H1 (cell line): Measurements from ENCODE around the gene CRHR1. TPM values are rescaled to one million over a fixed set of nuclear protein-coding genes. Genes with fewer than 3 reads are reported as not detected.
A peak's percentile ranks its signal among the peaks of the same experiment; 100 is the strongest.

Experiments used
- BCL11A ChIP-seq, 2 experiments: IDR thresholded peaks; one replicate each; pipeline ENCODE4 v1.6.1; 2011; ENCODE audit warnings: low read depth in 2 of 2, low read length in 2 of 2, mild to moderate bottlenecking in 2 of 2
- BRCA1 ChIP-seq: IDR thresholded peaks from 2 replicates; pipeline ENCODE4 v1.6.1; 2012; ENCODE audit warnings: low read depth, low read length, improper control_type of control experiment
- EGR1 ChIP-seq: IDR thresholded peaks from 2 replicates; pipeline ENCODE4 v1.6.1; 2011; ENCODE audit warnings: low read depth, low read length, borderline replicate concordance
- FOSL1 ChIP-seq: IDR thresholded peaks from 2 replicates; pipeline ENCODE4 v1.6.1; 2011; ENCODE audit warnings: mild to moderate bottlenecking, low read depth, low read length, moderate library complexity; ENCODE audit not compliant: insufficient read depth
- KDM1A ChIP-seq: fragments of 200-600, 300-600 bp; sonication (generic); IDR thresholded peaks from 2 replicates; pipeline ENCODE4 v1.7.1; 2016; ENCODE audit warnings: mild to moderate bottlenecking, low read length, borderline replicate concordance
- KDM4A ChIP-seq: IDR thresholded peaks from one replicate; pipeline ENCODE4 v1.7.1; 2012; ENCODE audit warnings: low read depth, mild to moderate bottlenecking, moderate library complexity, low read length, inconsistent platforms; ENCODE audit not compliant: severe bottlenecking
- MAFK ChIP-seq: IDR thresholded peaks from 2 replicates; pipeline ENCODE4 v1.6.1; 2012; ENCODE audit warnings: low read depth, mild to moderate bottlenecking, improper control_type of control experiment, low read length
- RAD21 ChIP-seq, 2 experiments: IDR thresholded peaks in 1 of 2; conservative IDR thresholded peaks in 1 of 2; 2 replicates each; pipeline ENCODE4 v1.6.1; 2011; ENCODE audit warnings: low read depth in 2 of 2, low read length in 2 of 2, improper control_type of control experiment in 1 of 2, inconsistent platforms in 1 of 2, mild to moderate bottlenecking in 1 of 2, moderate library complexity in 1 of 2
- SIX5 ChIP-seq: IDR thresholded peaks from 2 replicates; pipeline ENCODE4 v1.6.1; 2011; ENCODE audit warnings: mild to moderate bottlenecking, low read depth, low read length
- TCF12 ChIP-seq: IDR thresholded peaks from 2 replicates; pipeline ENCODE4 v1.6.1; 2011; ENCODE audit warnings: low read depth, mild to moderate bottlenecking, low read length
- polyA plus RNA-seq, 7 experiments: library from polyadenylated mRNA; depleted of rRNA in 3 of 7; stranded (reverse) in 5 of 7; unstranded in 2 of 7; fragments of >200 nt in 5 of 7; fragments of 200-250 nt in 2 of 7; gene quantifications; 1 replicate in 5 of 7; 2 replicates in 1 of 7; 4 replicates in 1 of 7; pipeline versions ENCODE4 v1.2.1 to v1.2.3, GENCODE V29; 2011 to 2013; ENCODE audit warnings: missing spikeins in 2 of 7, mixed read lengths in 2 of 7
- total RNA-seq: library from RNA; stranded (reverse); fragmentation: NEBNext Ultra II Directional; extraction: Animal tissue kit (Norgen Biotek cat#: 25700); gene quantifications from 2 replicates; pipeline ENCODE4 v1.2.1, GENCODE V29; 2021
- TF ChIP-seq, protein P1 (sequence below): IDR thresholded peaks from 2 replicates; pipeline ENCODE4 v1.6.1; 2012; ENCODE audit warnings: inconsistent platforms

The CRHR1 gene
- total and polyA plus RNA-seq, 2 of the 8 experiments (the other 6 are each of a cell fraction or from before 2014, with no cell fraction given) = 0.56 to 1.7 TPM

DNA sequence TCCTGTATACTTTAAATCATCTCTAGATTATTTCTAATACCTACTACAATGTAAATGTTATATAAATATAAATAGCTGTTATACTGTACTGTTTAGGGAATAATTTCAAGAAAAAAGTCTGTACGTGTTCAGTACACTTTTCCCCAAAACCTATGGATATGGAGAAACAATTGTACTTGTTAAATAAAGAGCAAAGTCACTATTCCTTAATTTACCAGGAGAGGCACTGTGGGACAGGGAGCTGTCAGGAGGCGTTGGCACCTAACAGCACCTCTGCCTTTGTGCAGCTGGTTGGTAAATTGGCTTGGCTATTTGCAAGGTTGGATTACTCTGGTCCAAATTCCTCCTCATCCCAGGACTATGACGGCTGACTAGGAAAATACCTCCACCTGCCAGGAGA is 28.0 kb downstream of the CRHR1 start (continued):
- no peak for TF ChIP-seq FOSL1
- no peak for TF ChIP-seq BCL11A (IDR thresholded peaks at IDR 0.05; ENCODE audit: low read depth in 2 of 2, low read length in 2 of 2)
- no peak for TF ChIP-seq BRCA1
- no peak for TF ChIP-seq KDM1A
- TF ChIP-seq KDM4A = no peak
- TF ChIP-seq RAD21 (IDR thresholded peaks at IDR 0.05 in 1 of 2, conservative IDR thresholded peaks at IDR 0.05 in 1 of 2; ENCODE audit: low read depth in 2 of 2, low read length in 2 of 2) = peak; percentile 25 to 45; a peak in 3 of 4 replicates
- TF ChIP-seq EGR1 = no peak
- peak; percentile 72 for TF ChIP-seq MAFK
- TF ChIP-seq, protein P1, sequence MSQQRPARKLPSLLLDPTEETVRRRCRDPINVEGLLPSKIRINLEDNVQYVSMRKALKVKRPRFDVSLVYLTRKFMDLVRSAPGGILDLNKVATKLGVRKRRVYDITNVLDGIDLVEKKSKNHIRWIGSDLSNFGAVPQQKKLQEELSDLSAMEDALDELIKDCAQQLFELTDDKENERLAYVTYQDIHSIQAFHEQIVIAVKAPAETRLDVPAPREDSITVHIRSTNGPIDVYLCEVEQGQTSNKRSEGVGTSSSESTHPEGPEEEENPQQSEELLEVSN = no peak
- TF ChIP-seq SIX5 = no peak
- no peak for TF ChIP-seq TCF12
